Liver (tissue), 9 donors: ENCODE results near the gene ALOX15. TPM values are rescaled to one million over a fixed set of nuclear protein-coding genes. Genes with fewer than 3 reads are reported as not detected.
"Not testable (repeated sequence)": the region's sequence is repeated elsewhere in the genome, so short reads cannot be mapped to it uniquely, and the experiment has no call there.

ENCODE experiments used
- DNase-seq: peaks from one replicate; pipeline ENCODE4 v3.0.0-alpha.2; 2017; ENCODE audit warnings: low spot score
- H3K27ac ChIP-seq, 2 donors: one replicate each; pipeline ENCODE4 v1.7.0; 2013; ENCODE audit warnings: inconsistent platforms in 2 of 2, low read length in 2 of 2, control low read depth in 1 of 2, low read depth in 1 of 2, mild to moderate bottlenecking in 1 of 2
- H3K27me3 ChIP-seq, 4 donors: one replicate each; pipeline versions ENCODE4 v1.6.1 to v1.7.0; 2013; ENCODE audit warnings: low read length in 3 of 4, inconsistent platforms in 1 of 4, mild to moderate bottlenecking in 1 of 4, moderate library complexity in 1 of 4; ENCODE audit not compliant: control insufficient read depth in 4 of 4, insufficient read depth in 4 of 4
- H3K36me3 ChIP-seq, 4 donors: one replicate each; pipeline versions ENCODE4 v1.6.1 to v1.7.0; 2013; ENCODE audit warnings: low read length in 3 of 4, mild to moderate bottlenecking in 3 of 4, low read depth in 1 of 4, moderate library complexity in 1 of 4; ENCODE audit not compliant: control insufficient read depth in 4 of 4, insufficient read depth in 3 of 4
- H3K4me1 ChIP-seq, 4 donors: one replicate each; pipeline versions ENCODE4 v1.6.1 to v1.7.0; 2013; ENCODE audit warnings: low read length in 3 of 4, mild to moderate bottlenecking in 3 of 4, moderate library complexity in 1 of 4; ENCODE audit not compliant: control insufficient read depth in 4 of 4, insufficient read depth in 4 of 4
- H3K4me3 ChIP-seq, 3 donors: one replicate each; pipeline versions ENCODE4 v1.6.1 to v1.7.0; 2013; ENCODE audit warnings: low read length in 3 of 3, control low read depth in 1 of 3, low read depth in 1 of 3, mild to moderate bottlenecking in 1 of 3
- H3K9ac ChIP-seq, 2 donors: one replicate each; pipeline ENCODE4 v1.7.0; 2013; ENCODE audit warnings: low read length in 2 of 2, mild to moderate bottlenecking in 2 of 2, moderate library complexity in 2 of 2, control low read depth in 1 of 2, low read depth in 1 of 2
- H3K9me3 ChIP-seq, 4 donors: one replicate each; pipeline versions ENCODE4 v1.6.1 to v1.7.0; 2013; ENCODE audit warnings: low read length in 3 of 4; ENCODE audit not compliant: control insufficient read depth in 4 of 4
- CTCF ChIP-seq: fragments of 150-350 bp; IDR thresholded peaks from 2 replicates; pipeline ENCODE4 v1.5.1; 2017; ENCODE audit warnings: improper control_type of control experiment, low read depth, low read length; ENCODE audit not compliant: missing input control
- EGR1 ChIP-seq, 2 donors: IDR thresholded peaks; 2 replicates each; pipeline ENCODE4 v1.6.1; 2016 to 2018; ENCODE audit warnings: antibody characterized with exemption in 2 of 2, low read depth in 2 of 2
- FOXA1 ChIP-seq: IDR thresholded peaks from 2 replicates; pipeline ENCODE4 v1.6.1; 2016; ENCODE audit warnings: antibody characterized with exemption
- FOXA2 ChIP-seq: IDR thresholded peaks from 2 replicates; pipeline ENCODE4 v1.6.1; 2016; ENCODE audit warnings: antibody characterized with exemption
- JUND ChIP-seq, 2 donors: IDR thresholded peaks; 2 replicates each; pipeline ENCODE4 v1.6.1; 2016; ENCODE audit warnings: antibody characterized with exemption in 2 of 2
- MAX ChIP-seq: IDR thresholded peaks from 2 replicates; pipeline ENCODE4 v1.6.1; 2016; ENCODE audit warnings: antibody characterized with exemption
- REST ChIP-seq: IDR thresholded peaks from 2 replicates; pipeline ENCODE4 v1.6.1; 2016; ENCODE audit warnings: antibody characterized with exemption, mild to moderate bottlenecking
- RXRA ChIP-seq, 2 donors: IDR thresholded peaks; 2 replicates each; pipeline ENCODE4 v1.6.1; 2017 to 2018; ENCODE audit warnings: antibody characterized with exemption in 2 of 2, mild to moderate bottlenecking in 1 of 2
- SP1 ChIP-seq: IDR thresholded peaks from 2 replicates; pipeline ENCODE4 v1.6.1; 2018; ENCODE audit warnings: antibody characterized with exemption, mild to moderate bottlenecking
- YY1 ChIP-seq: IDR thresholded peaks from 2 replicates; pipeline ENCODE4 v1.6.1; 2016; ENCODE audit warnings: antibody characterized with exemption, mild to moderate bottlenecking
- ZBTB33 ChIP-seq: IDR thresholded peaks from 2 replicates; pipeline ENCODE4 v1.6.1; 2016; ENCODE audit warnings: antibody characterized with exemption
- WGBS: extraction: QIAGEN DNeasy Blood & Tissue Kit; methylation state at CpG from one replicate; pipeline ENCODE4 v1.1.7; 2013; 5-methylcytosine and 5-hydroxymethylcytosine counted together
- polyA plus RNA-seq, 2 donors: library from polyadenylated mRNA; stranded (reverse) in 1 of 2; unstranded in 1 of 2; fragments of 200-250 nt in 1 of 2; fragments of >200 nt in 1 of 2; fragmentation: Nextera tagmentation in 1 of 2; extraction: Ambion mirVana in 1 of 2; gene quantifications; one replicate each; pipeline versions ENCODE4 v1.2.1 to v1.2.3, GENCODE V29; 2013 to 2015
- total RNA-seq, 2 donors: library from RNA; depleted of rRNA; stranded (reverse); fragments of >200 nt; gene quantifications; one replicate each; pipeline ENCODE4 v1.2.3, GENCODE V29; 2014
- donor health status: healthy.
- donor health status: healthy.
- donor health status: healthy.
- donor health status: healthy.
- donor health status: healthy.

Gene ALOX15
- total and polyA plus RNA-seq, 4 donors = 0.03 to 1.7 TPM; not detected in 2

- no peak overlapping the region for H3K9ac ChIP-seq
- no peaks in the 10 kb centered on the region for H3K4me1 ChIP-seq
- TF ChIP-seq JUND (IDR thresholded peaks at IDR 0.05) (no peak), YY1 (no peak), REST (no peak), ZBTB33 (no peak), SP1 (no peak), FOXA1 (no peak), MAX (no peak), FOXA2 (no peak), RXRA (IDR thresholded peaks at IDR 0.05) (no peak), CTCF (no peak)
Measured at GRCh38 chr17:4591529-4591928, 49.9 kb downstream of the ALOX15 start.

GRCh38 chr17:4590981-4591453, 50.5 kb downstream of the ALOX15 start:
- 75% methylated on average over 10 of the region's 10 CpGs for WGBS
- no peak overlapping the region for H3K4me3 ChIP-seq
- no peaks in the 10 kb centered on the region for H3K4me1 ChIP-seq
- peaks cover 0 to 3% (median 0%) of the 10 kb centered on the region in 4 donors for H3K27me3 ChIP-seq
- no peak overlapping the region for H3K27ac ChIP-seq
- no peak overlapping the region for H3K9ac ChIP-seq
- no peaks in the 10 kb centered on the region for H3K36me3 ChIP-seq
- DNase-seq = no peak
- H3K9me3 ChIP-seq = no peaks in the 10 kb centered on the region
- TF ChIP-seq EGR1 (IDR thresholded peaks at IDR 0.05; ENCODE audit: low read depth in 2 of 2) (no peak), JUND (IDR thresholded peaks at IDR 0.05) (no peak)

More at GRCh38 chr17:4591529-4591928, 49.9 kb downstream of the ALOX15 start:
- no peak overlapping the region for H3K4me3 ChIP-seq
- H3K9me3 ChIP-seq = no peaks in the 10 kb centered on the region
- peaks cover 0 to 1% (median 0%) of the 10 kb centered on the region in 4 donors for H3K27me3 ChIP-seq
- H3K36me3 ChIP-seq = no peaks in the 10 kb centered on the region
- no peak for DNase-seq
- no peak overlapping the region for H3K27ac ChIP-seq
- 66% methylated on average over 12 of the region's 12 CpGs for WGBS

- H3K4me1 ChIP-seq, H3K27ac ChIP-seq, H3K9ac ChIP-seq, DNase-seq, H3K9me3 ChIP-seq, H3K36me3 ChIP-seq, H3K27me3 ChIP-seq, H3K4me3 ChIP-seq: not testable (repeated sequence)
- 71% methylated on average over 11 of the region's 11 CpGs for WGBS
Measured at GRCh38 chr17:4590042-4590441, 51.4 kb downstream of the ALOX15 start.
